Calu3 (cell line): ENCODE measurements around the gene EFNB3. TPM values are rescaled to one million over a fixed set of nuclear protein-coding genes. Genes with fewer than 3 reads are reported as not detected.

Experiments
- BruUV-seq: library from RNA; stranded (reverse); fragments of 400-500 nt; replicated peaks from 2 replicates; lab custom pipeline; 2021; lab: Mats Ljungman, UMichigan
- CTCF ChIA-PET: fragments of 300-600 bp; sonication (Branson Sonifier 250); formaldehyde crosslinking; loops from one replicate; lab custom pipeline; 2022; ENCODE audit warnings: antibody characterized with exemption; lab: Charles Lee
- DNase-seq: peaks from one replicate; pipeline ENCODE4 v3.0.0; 2022
- H3K27ac Mint-ChIP-seq: one replicate; pipeline ENCODE4 v1.8.0; 2022; ENCODE audit warnings: mixed read lengths; ENCODE audit not compliant: unreplicated experiment
- H3K27me3 Mint-ChIP-seq: one replicate; pipeline ENCODE4 v1.8.0; 2022; ENCODE audit warnings: mixed read lengths; ENCODE audit not compliant: unreplicated experiment
- H3K36me3 Mint-ChIP-seq: one replicate; pipeline ENCODE4 v1.8.0; 2022; ENCODE audit warnings: mild to moderate bottlenecking, moderate library complexity, mixed read lengths; ENCODE audit not compliant: insufficient read depth, unreplicated experiment
- H3K4me1 Mint-ChIP-seq: one replicate; pipeline ENCODE4 v1.8.0; 2022; ENCODE audit warnings: mild to moderate bottlenecking, low read depth, mixed read lengths; ENCODE audit not compliant: unreplicated experiment
- H3K4me3 Mint-ChIP-seq: one replicate; pipeline ENCODE4 v1.8.0; 2022; ENCODE audit warnings: mild to moderate bottlenecking, low read depth, moderate library complexity, mixed read lengths; ENCODE audit not compliant: unreplicated experiment
- H3K9me3 Mint-ChIP-seq: one replicate; pipeline ENCODE4 v1.8.0; 2022; ENCODE audit warnings: low read depth, mixed read lengths; ENCODE audit not compliant: unreplicated experiment
- CTCF ChIP-seq: fragments of 200-600 bp; IDR thresholded peaks from one replicate; pipeline ENCODE4 v1.8.0; 2022; ENCODE audit warnings: antibody characterized with exemption; ENCODE audit not compliant: unreplicated experiment
- intact Hi-C: fragments of 100-400 bp; cut with micrococcal nuclease; formaldehyde crosslinking; loops from one replicate; pipeline ENCODE4 v1.10.0; 2022; ENCODE audit not compliant: unreplicated experiment
- total RNA-seq: library from RNA; stranded (reverse); gene quantifications from 2 replicates; pipeline ENCODE4 v1.2.3, GENCODE V29; 2022

Gene EFNB3
- total RNA-seq, 1 experiment from 2014 or later: 0.38 TPM

DNA sequence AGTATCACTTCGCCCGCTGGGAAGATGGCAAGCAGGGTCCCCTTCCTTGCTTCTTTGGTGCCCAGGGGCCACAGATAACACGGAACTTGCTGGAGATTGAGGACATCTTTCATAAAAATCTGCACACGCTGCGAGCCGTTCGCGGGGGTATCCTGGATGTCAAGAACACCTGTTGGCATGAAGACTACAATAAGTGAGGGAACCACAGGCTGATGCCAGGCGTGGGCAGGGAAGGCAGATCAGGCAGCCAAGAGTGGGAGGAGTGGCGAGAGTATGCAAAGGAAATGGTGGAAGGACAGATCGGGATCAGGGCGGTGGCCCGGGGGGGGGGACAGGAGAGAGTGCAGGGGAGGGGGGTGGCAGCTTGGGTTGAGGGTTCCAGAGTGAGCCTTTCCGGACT is 34.7 kb downstream of the EFNB3 start:
- no peaks in the 10 kb centered on the region for H3K4me1 Mint-ChIP-seq
- peaks cover 78% of the 10 kb centered on the region for H3K27me3 Mint-ChIP-seq
- TF ChIP-seq CTCF: no peak
- no peaks in the 10 kb centered on the region for H3K9me3 Mint-ChIP-seq
- no peak for DNase-seq
- H3K27ac Mint-ChIP-seq: no peak overlapping the region
- H3K36me3 Mint-ChIP-seq: no peaks in the 10 kb centered on the region
- H3K4me3 Mint-ChIP-seq: no peak overlapping the region
- no TSS peak for BruUV-seq
- CTCF ChIA-PET: no interaction called here
- intact Hi-C loops: loop anchor here (5.0 to 10.0 kb wide), 4 partner anchors 115 to 303 kb away; partner anchors contain the start of genes CYB5D1, NAA38 and TMEM88

DNA sequence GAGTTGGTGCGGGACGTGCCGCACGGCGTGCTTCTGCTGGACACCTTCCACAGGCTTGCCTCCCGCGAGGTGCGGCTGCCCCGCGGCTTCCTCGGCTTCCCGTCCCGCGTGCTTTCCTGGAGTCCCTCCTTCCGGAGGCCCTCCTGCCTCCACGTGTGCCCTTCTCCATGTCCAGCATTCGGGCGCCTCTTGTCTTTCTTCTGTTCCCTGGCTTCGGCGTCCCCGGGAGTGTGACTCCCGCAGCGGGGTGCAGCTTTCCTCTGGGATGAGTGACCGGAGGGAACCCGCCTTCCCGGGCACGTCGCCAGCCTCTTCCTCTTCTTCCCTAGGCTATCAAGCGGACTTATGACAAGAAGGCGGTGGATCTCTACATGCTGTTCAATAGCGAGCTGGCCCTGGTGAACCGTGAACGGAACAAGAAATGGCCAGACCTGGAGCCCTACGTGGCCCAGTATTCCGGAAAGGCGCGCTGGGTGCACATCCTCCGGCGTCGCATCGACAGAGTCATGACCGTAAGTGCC is 35.5 kb downstream of the EFNB3 start:
- H3K36me3 Mint-ChIP-seq: no peaks in the 10 kb centered on the region
- H3K9me3 Mint-ChIP-seq: no peaks in the 10 kb centered on the region
- no peak for TF ChIP-seq CTCF
- intact Hi-C loops: loop anchor here (5.0 to 10.0 kb wide), 4 partner anchors 114 to 302 kb away; partner anchors contain the start of genes CYB5D1, NAA38 and TMEM88
- no peak overlapping the region for H3K27ac Mint-ChIP-seq
- H3K4me1 Mint-ChIP-seq: no peaks in the 10 kb centered on the region
- BruUV-seq: no TSS peak
- DNase-seq: no peak
- CTCF ChIA-PET: no interaction called here
- H3K27me3 Mint-ChIP-seq: peaks cover 73% of the 10 kb centered on the region
- no peak overlapping the region for H3K4me3 Mint-ChIP-seq

DNA sequence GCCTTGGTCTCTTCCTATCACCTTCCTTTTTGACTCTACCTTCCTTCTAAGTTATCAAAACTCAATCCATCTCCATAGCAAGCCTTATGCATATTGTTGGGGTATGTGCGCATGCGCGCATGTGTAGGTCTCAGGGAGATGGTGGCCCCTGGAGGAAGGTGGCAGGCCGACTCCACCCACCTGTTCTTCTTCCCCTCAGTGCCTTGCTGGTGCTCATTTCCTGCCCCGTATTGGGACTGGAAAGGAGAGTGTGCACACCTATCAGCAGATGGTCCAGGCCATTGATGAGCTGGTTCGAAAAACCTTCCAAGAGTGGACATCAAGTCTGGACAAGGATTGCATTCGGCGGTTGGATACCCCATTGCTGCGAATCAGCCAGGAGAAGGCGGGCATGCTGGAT is 37.7 kb downstream of the EFNB3 start:
- no peak for DNase-seq
- no peak overlapping the region for H3K27ac Mint-ChIP-seq
- TF ChIP-seq CTCF: no peak
- H3K4me3 Mint-ChIP-seq: no peak overlapping the region
- H3K9me3 Mint-ChIP-seq: no peaks in the 10 kb centered on the region
- no peaks in the 10 kb centered on the region for H3K36me3 Mint-ChIP-seq
- intact Hi-C loops: loop anchor here (2.0 to 10.0 kb wide), 5 partner anchors 40 to 300 kb away; partner anchors contain the start of genes CYB5D1, NAA38 and TMEM88
- no TSS peak for BruUV-seq
- CTCF ChIA-PET: interaction anchor here (2.5 kb wide), 1 partner anchor 39 kb away, joined by 27 read pairs; no protein-coding TSS in a partner anchor
- H3K4me1 Mint-ChIP-seq: no peaks in the 10 kb centered on the region
- peaks cover 51% of the 10 kb centered on the region for H3K27me3 Mint-ChIP-seq

DNA sequence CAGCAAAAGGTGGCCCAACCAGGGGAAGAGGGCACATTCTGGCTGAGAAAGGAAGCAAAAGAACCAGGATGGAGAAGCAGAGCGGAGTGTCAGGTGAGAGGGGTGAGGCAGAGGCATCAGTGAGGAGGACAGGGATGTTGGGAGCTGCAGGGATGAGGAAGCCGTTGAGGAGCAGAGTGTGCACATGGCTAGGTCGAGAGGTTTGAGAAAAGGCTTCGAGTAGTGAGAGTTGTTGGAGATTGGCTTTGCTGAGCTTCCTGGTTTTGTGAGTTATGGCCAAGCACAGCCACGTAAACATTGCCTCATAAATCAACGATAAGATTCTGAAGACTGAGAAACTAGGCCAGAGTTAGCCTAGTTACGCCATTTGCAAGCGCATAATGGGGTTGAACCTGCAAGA is 39.4 kb downstream of the EFNB3 start:
- H3K4me1 Mint-ChIP-seq: no peaks in the 10 kb centered on the region
- DNase-seq: no peak
- H3K4me3 Mint-ChIP-seq: no peak overlapping the region
- CTCF ChIA-PET: interaction anchor here (1.0 to 2.5 kb wide), 4 partner anchors 37 to 246 kb away, joined by 4 to 27 read pairs (median 4); partner anchors contain the start of gene NAA38
- intact Hi-C loops: loop anchor here (5.0 to 10.0 kb wide), 4 partner anchors 110 to 298 kb away; partner anchors contain the start of genes CYB5D1, NAA38 and TMEM88
- H3K36me3 Mint-ChIP-seq: no peaks in the 10 kb centered on the region
- no peak for TF ChIP-seq CTCF
- no peak overlapping the region for H3K27ac Mint-ChIP-seq
- peaks cover 34% of the 10 kb centered on the region for H3K27me3 Mint-ChIP-seq
- BruUV-seq: no TSS peak
- no peaks in the 10 kb centered on the region for H3K9me3 Mint-ChIP-seq
